ENCODE results near the gene RBM11.

GRCh38 chr21:14243461-14243860, 27.5 kb downstream of the RBM11 start:
- TF ChIP-seq EZH2phosphoT487 (conservative IDR thresholded peaks at IDR 0.05; ENCODE audit: low read length) (no peak), CTCF (IDR thresholded peaks at IDR 0.05; ENCODE audit: insufficient read depth, low read length, poor library complexity, severe bottlenecking) (no peak)

Data from SU-DHL-6 (cell line).